H4 (cell line): ENCODE measurements around the gene PALLD. TPM values are rescaled to one million over a fixed set of nuclear protein-coding genes. Genes with fewer than 3 reads are reported as not detected.

ENCODE experiments used
- DNase-seq: peaks from one replicate; pipeline ENCODE4 v3.0.0-alpha.2; 2015; ENCODE audit warnings: low spot score
- total RNA-seq: library from RNA; depleted of rRNA; stranded (reverse); fragments of >200 nt; shearing (Covaris generic); gene quantifications from 2 replicates; pipeline ENCODE4 v1.2.3, GENCODE V29; 2014

The PALLD gene
- total RNA-seq, 1 experiment from 2014 or later: 82.3 TPM

DNA sequence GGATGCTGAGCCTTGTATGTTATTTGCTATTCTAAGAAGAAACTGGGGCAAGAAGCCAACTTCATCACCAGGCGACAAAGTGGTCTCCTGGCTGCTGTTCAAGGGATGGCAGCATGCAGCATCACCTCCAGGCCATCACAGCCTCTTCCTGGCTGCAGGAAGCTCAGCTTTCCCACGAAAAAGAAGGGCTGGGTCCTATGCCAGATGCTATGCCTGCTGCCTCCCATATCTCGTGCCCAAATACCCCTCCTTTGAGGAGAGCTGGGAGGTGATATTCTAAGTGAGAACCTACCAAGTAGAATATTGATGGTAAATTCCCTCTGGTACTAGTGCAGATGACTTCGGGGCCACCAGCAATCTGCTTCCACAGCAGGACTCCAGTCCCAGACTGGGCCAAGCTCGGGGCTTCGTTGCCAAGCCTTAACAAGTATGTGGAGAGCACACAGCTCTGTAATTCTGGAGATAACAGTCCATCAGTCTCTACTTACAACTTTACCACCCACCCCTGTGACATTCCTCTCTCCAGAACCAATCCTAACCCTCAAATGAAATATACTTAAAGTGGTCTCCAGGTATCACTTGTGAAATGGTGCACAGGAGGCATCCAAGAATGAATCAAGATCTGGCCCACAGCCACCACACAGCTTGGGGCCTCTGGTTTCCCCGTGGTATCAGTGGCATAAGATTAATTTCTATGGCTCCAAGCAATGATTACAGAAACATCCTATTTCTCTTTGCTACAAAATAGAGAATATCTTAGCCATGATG lies 149.3 kb downstream of the PALLD start:
- DNase-seq: no peak

DNA sequence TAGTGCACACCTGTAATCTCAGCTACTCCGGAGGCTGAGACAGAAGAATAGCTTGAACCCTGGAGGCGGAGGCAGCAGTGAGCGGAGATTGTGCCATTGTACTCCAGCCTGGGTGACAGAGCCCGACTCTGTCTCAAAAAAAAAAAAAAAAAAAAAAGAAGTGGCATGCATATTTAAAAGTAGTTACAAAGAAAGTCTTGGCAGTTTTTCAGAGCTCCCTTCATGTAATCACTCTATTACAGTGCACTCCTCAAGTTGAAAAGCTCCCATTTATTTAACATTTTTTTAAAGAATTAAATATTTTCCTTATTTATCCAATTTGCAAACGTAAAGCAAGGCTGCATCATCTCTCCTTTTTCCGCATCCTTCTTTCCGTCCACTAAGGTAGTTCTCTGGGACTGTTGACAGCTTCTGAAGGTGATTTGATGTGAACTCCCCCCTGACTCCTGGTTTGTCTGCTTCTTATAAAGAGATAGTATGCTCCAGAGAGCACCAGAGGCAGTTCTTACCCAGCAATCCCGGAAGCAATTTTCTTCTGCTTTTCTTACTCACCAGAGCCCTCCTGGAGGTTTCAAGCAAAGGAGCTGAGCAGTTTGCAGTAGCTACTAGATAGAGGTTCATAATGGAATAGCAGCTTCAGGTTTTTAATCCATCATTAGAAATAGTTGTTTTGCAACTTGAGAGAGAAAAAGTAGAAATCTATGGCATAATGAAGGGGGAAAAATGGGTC lies 151.0 kb downstream of the PALLD start:
- DNase-seq: no peak

DNA sequence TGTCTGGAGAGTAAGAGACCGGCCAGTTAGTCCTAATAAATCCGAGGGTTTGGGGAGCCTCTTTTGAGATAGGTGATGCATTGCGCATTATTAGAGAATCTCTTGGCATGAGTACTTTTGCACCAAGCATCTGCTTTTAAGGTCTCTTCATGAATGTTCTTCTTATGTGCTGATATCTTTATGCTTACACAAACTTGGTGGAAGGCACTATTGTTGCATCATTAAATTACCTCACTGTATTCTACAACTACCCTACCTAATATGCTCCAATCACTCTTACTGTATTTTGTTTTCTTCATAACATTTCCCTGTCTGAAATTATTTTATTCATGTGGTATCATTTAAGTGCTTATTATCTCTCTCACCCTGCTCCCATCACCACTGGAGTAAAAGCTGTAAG lies 151.6 kb downstream of the PALLD start:
- DNase-seq: no peak

DNA sequence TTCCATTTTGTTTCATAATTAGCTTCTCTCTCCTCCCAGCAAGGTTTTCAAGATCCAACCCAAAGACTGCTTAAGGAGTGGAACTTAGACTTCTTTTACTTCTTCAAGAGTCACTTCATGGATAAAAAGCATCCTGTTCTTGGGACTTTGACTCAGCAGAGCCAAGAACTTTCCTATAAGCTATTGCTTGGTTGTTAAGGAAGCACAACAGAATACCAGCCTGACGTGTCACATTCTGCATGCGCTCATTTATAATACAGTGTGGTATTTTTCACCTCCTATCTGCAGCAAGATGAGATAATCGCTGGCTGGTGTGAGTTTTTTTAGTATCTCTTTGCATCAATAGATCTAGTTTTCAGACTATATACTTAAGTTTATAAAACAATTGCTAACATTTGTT lies 152.1 kb downstream of the PALLD start:
- no peak for DNase-seq

DNA sequence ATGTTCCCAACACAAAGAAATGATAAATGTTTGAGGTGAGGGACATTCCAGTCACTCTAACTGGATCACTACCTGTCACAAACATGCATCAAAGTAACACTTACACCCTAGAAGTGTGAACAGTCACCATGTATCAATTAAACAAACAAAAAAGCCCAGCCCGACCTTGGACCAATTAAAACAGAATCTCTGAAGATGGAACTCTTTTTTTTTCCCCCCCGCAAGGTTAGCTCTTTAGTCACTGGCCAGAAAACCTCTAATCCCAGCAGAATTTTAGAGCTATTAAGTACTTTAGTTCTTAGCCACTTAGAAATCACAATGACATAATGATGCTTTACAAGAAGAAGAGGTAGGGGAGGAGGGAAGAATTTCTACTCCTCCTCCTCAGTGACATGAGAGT lies 154.5 kb downstream of the PALLD start:
- DNase-seq: no peak

DNA sequence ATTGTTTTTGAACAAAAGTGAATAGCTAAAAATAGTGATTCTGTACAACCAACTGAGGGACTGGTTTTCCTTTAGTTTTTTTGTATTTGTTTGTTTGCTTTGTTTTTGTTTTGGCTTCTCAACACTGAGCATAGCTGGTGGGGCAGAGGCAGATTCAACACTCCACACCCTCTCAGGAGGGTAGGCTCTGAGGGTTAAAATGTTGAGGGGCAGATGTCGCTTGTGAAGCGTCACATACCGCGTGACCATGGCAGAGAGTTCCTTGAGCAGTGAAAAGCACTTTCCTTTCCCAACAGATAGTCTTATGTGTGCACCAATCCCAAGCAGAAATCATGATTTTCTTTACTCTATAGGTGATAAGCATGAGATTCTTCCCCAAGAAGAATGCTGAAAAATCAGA lies 155.0 kb downstream of the PALLD start:
- DNase-seq: no peak

DNA sequence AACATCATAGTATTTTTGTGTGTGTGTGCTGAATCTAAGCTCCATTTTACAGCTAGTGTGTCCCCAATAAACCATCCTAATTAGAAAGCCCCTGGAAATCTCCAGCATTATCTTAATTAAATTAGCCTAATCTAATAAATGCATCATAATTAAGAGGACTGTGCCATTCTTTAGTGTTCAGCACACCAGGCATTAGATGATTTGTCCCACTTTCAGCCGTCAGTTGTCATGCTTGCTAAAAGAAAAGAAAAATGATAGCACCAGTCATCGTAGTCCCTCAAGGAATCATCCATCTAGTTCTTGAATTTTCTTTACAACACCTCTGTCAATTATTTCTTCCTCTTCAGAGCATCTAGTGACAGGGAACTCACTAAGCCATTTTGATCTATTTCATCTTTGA lies 155.9 kb downstream of the PALLD start:
- no peak for DNase-seq

DNA sequence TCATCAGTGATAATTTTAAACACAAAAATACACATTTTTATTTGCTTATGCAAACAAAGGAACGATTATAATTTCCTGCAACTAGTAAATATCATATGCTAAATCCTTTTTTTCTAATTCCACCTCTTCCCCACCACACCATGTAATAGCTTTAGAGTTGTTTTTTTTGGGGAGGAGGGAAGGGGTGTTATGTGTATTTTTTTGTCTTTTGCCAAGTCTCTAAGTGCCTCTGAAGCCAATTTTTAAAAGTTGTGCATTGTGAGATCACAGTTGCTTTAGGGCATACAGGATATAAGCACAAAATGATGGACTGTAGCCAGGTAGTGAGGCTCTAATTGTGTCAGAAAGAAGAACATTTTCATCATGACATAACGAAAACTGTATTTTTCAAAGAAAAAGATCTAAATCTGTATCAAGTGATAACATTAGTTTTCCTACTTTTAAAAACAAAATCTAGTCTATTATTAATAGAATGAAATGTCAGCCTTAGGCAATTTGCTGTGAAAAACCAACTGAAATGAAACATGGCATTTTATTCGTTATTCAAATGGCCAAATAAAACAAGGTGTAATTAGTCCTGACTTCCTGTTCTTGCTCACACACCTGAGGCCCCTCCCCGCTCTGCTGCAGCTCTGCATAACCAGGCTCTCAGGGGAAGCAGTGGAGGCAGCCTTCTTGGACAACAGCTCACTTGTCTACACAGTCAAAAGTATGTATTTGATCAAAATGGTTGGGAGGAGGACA lies 157.4 kb downstream of the PALLD start:
- DNase-seq: no peak

DNA sequence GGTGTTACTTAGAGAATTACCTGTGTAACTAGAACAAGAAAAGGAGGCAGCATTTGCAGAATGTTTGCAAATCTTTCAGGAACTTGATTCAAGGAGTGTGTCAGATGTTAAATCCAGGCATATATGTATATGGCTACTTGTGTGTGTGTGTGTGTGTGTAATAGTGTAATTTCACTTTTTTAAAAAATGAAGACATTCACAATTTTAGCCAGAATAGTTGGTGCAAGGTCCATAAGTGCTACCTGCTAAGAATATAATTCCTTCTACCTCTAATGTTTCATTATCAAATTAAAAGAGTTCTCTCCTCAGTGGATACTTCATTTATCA lies 158.0 kb downstream of the PALLD start:
- no peak for DNase-seq

DNA sequence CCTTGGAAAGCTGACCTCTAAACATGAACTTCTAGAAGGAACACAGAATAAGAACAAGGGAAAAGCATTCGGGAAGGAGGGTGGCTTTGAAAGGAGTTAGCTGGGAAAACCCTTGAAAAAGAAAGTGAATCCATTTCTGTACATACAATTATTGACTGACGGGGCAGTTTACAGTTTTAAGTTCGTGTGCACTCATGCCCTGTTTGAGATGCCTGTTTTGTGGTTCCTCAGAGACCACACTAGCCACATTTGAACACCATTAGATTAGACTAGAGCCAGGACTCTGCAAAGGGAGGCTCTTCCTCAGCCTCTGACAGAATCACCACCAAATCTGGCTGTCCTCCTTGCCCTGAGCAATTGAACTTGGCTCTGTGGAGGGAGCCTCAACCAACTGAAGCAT lies 158.3 kb downstream of the PALLD start:
- no peak for DNase-seq

DNA sequence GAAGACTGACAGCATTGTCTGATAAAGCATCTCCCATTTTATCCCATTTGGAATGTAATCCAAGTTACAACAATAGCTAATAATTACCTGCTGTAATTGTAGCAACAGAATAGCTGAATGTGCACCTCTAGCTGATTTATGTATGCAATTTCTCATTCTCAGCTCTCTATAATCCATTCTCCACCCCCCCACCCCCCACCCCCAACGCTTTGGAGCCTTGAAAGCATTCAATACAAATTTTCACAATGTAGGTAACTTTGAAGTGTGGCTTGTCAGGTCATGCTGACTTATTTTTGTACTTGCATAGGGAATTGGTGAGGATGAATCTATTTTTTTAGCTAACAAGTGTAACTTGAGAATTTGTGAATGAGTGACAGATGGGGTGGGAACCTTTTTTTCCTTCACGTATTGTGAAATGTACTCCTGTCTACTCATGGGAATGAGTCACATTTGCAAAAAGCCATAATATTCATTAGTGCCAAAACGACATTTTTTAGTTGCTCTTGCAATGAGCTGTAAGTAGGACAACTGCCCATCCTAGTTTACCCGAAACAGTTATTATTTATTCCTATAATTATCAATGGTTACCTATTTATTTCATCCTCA lies 159.3 kb downstream of the PALLD start:
- DNase-seq: peak; percentile 55

DNA sequence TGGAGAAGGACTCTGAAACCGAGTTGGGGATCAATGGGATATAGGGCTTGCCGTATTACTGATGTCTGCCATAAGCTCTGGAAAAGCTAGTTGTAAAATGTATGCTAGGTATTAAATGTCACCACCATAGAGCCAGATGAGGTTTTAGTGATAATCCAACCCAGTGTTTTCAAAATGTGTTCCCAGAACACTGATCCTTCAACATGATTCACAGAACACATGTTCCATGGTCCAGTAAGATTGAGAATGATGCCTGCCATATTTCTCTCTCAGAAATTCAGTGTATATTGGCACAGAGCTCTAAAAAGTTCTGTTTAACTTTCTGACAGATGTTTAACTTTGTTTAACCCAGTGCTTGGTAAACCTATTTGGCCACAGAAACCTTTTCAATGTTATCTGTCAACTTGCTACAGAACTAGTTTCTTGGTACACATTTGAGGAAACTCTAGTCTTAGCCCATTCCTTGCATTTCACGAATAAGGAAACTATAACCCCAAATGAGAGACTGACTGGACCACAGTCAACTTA lies 160.2 kb downstream of the PALLD start:
- no peak for DNase-seq

DNA sequence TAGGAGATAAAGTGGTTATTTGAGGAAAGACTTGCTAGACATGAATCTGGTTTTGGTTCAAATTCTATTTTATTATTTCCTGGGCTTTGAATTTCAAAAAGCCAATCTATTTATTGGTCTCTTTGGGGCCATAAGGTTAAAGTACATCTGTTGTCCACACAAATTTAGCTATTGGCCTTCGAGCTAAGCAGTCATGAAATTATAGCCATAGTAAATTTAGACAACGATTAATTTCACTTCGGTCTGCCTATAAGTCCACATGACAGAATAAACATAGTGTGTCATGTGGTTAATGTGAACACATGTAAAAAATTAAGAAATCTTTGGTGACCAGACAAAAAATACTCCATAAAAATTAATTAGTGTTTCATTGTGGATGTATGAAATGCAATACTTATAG lies 161.9 kb downstream of the PALLD start:
- no peak for DNase-seq

DNA sequence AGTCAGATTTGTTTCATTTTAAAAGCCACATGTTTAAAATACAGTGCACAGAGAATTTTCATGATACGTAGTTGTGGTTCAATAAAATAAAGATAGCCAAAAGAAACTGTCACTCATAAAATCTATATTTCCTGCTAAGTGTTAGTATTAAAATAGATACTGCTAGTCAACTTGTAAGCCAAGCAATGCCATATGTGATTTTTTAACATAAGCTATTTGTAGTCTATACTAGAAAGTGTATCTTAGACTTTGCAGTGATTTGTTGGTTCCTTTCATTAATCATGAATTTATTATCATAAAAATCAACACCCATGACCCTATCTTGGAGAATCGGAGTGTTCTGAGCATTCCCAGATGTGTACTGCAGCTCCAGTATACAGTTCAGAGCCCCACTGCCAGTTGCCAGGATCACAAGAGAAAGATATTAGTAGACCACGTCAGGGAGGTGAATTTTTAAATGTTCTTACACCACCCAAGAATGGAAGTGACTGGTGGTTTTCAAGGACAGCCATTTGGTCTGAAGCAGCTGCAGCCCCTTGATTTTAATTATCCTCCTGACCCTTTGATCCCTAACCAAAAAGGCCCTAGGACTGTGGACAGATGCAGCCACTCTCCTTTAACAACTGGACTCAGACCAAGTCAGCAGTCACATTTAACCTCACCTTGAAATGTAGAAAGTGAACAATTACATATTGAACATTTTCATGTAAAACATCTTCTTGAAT lies 163.1 kb downstream of the PALLD start:
- DNase-seq: no peak

DNA sequence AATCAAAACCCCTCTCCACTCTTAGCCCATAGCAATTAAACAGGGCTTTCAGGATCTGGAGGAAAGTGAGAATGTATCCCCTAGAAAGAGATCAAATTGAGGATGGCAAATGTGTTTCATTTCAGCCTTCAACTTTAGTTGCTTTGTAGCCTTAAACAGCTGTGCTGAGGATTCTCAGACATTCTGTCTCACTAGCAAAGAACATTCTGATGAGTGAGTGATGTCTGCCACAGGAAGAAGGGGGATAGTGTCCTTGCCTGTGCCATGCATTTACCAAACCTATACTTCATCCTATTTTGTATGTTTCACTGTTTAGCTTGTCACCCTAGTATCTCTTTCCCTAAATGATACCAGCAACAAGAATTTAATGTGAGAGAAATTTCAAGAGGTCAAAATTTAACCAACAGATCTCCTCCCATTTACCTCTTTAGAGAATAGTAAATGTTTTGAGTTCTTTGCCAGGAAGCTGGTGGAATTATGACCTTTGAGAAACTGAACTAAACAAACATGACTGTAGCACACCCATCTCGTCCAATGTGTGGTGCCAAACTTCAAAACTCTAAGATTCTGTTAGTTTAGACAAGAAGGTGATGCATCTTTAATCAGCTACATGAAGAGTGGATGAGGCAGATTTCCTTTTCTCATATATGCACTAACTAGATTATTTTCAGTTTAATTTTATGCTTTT lies 165.6 kb downstream of the PALLD start:
- no peak for DNase-seq

DNA sequence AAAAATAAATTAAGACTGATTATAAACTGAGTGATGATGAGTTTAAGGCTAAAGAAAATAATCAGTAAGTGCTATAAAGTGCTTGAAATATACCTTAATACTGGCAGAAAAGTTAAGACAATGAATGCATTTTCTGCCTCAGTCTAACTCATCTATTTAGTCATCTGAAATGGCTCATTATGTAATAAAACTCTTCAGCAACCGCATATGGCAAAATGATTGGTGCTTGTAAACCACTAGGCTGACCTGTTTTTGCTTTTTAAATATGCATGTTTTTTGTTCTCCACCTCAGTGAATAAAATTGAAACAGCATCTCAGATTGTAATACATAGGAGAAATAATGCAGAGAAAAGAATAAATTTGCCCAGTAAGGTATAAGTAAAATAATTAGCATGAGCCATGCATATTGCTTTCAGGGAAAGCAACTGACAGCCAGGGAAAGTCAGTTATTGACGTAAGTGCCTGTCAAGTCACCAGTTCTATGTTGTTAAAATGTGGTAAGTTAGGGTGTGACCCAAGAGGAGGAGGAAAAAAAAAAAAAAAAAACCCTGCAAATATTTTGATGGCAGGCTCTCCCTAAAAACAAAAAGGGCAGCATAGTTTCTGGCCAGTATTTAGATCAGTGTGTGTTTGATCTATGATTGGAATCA lies 167.5 kb downstream of the PALLD start:
- no peak for DNase-seq

DNA sequence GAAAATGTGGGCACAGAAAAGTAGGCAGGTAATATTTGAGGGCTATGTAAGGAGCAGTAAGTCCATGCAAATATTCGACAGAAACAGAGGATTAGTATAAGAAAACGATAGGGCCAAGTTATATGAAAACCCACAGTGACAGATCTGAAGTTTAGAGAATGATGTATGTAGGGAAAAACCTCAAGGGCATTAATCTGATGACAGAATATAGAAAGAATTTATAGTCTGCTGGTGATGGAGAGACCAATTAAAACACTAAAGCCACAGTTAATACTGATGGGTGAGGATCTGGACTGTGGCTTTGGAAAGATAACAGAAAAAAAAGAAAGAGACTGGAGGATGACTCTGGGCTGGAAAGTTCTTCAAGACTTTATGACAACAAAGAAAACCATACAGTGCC lies 169.7 kb downstream of the PALLD start:
- DNase-seq: no peak

DNA sequence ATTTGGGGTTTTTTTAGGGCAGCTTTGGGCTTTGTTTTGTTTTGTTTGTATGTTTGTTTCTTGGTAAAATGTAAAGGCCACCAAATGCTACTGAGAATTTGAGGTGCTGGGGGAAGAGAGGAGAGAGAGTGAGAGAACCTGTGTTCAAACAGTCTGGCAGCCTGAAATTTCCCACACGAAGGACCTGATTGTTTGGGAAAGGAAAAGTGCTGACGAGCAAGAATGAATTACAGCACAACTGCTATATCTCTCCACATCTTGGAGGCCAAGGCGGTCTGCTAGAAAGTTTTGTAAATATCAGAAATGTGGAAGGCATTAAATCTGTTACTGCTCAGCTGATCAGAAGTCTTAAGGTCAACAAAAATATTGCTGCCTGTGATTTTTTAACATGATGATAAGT lies 170.5 kb downstream of the PALLD start:
- DNase-seq: no peak

DNA sequence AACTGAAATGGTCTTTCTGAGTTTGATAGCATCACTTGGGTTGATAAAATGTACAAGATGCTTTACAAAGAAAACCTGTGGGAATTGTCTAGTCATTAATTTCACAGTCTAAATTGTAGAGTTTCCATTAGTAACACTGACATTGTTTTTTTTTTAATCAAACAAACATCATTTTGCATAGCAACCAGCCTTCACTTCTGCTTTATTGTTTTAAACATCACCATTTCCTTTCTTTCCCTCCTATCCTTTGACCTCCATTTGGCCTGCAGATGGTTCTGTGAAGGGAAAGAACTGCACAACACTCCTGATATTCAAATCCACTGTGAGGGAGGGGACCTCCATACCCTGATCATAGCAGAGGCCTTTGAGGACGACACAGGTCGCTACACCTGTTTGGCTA lies 171.1 kb downstream of the PALLD start:
- no peak for DNase-seq

DNA sequence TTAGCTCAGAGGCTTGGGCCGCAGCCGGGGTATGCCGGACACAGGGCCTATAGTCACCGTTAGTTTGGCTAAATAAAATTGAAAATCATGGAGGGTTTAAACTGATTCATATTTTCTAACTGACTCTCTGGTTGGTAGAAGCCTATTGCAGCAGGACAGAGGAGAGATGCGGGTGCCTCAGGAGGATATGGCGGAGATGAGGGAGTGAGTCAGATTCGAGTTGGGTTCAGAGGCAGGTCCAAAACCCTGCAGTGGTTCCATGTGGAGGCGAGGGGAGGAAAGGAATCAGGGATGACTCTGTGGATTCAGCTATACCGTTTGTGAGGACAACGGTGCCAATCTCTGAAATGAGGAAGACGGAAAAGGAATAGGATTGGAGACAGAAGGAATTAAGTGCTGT lies 176.6 kb downstream of the PALLD start:
- DNase-seq: no peak
